ENCODE data around the gene ZMYND8.
A peak's percentile ranks its signal among the peaks of the same experiment; 100 is the strongest.
"Not testable (repeated sequence)": the region's sequence is repeated elsewhere in the genome, so short reads cannot be mapped to it uniquely, and the experiment has no call there.

ZMYND8 gene

DNA sequence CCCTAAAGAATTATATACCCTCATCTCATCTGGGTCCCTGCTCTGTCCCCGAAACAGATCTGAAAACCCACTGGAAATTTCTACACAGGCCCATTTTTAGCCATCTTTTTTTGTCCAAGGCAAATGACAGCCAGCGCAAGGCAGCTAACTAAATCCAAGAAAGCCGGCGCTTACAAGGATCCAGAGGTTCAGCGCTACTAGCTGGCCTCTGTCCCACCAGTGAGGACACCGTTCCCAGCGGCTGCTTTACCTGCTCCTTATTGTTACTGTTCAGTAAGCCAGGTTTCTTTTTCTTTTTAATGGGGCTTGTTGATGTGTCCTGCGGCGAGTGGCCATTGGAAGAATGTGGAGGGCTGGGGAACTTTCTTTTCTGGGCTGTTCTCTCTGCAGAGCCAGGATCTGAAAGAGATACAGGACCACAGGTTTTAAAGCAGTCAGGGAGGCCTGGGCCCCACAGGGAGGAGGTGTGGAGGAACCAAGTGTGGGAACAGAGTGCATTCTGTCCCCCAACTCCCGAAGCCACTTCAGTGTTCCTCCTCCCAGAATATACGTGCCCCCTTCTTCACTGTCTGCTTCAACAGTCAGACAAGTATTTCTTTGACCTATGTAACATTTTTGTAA, 46.6 kb downstream of the ZMYND8 start:
- 97% methylated on average over 9 of the region's 11 CpGs for WGBS
- Histone ChIP-seq H3K27ac (ENCODE audit: low read length, poor library complexity, severe bottlenecking) (peak overlapping the region; percentile 20), H2AK5ac (ENCODE audit: low read length, severe bottlenecking) (peak overlapping the region; percentile 47), H3K23ac (ENCODE audit: low read length in 2 of 2) (no peak overlapping the region), H4K91ac (ENCODE audit: low read length) (no peak overlapping the region), H3K18ac (ENCODE audit: low read depth in 1 of 2, low read length in 2 of 2) (peak overlapping the region in 1 of 2 experiments; percentile 48), H3K4me3 (ENCODE audit: insufficient read depth in 1 of 2, low read depth in 1 of 2, low read length in 2 of 2) (no peak overlapping the region), H2BK12ac (ENCODE audit: low read length in 2 of 2) (peak overlapping the region in 1 of 2 experiments; percentile 63), H2BK120ac (ENCODE audit: low read depth, low read length) (no peak overlapping the region), H2AFZ (ENCODE audit: low read depth, low read length) (no peak overlapping the region), H3K9me3 (ENCODE audit: control insufficient read depth, low read length) (no peaks in the 10 kb centered on the region), H3K9ac (ENCODE audit: low read length) (peak overlapping the region; percentile 1), H3K27me3 (ENCODE audit: control insufficient read depth in 1 of 2, insufficient read depth in 1 of 2, low read length in 2 of 2) (no peaks in the 10 kb centered on the region), H4K8ac (ENCODE audit: low read length) (peak overlapping the region; percentile 33), H3K4me2 (ENCODE audit: low read length, poor library complexity, severe bottlenecking) (no peak overlapping the region), H3K4me1 (ENCODE audit: control insufficient read depth, insufficient read depth, low read depth, low read length) (peaks cover 7% of the 10 kb centered on the region), H3K4ac (ENCODE audit: low read depth in 1 of 2, low read length in 2 of 2) (peak overlapping the region in 1 of 2 experiments; percentile 30), H2BK15ac (ENCODE audit: low read depth, poor library complexity, severe bottlenecking) (peak overlapping the region; percentile 4), H3K36me3 (ENCODE audit: control insufficient read depth in 1 of 2, insufficient read depth in 2 of 2, low read depth in 1 of 2, low read length in 2 of 2) (peaks cover 37 to 39% of the 10 kb centered on the region in 2 experiments), H3K14ac (ENCODE audit: low read length in 2 of 2) (no peak overlapping the region), H2BK5ac (ENCODE audit: low read depth, low read length, poor library complexity, severe bottlenecking) (no peak overlapping the region), H3K79me1 (replicated peaks; ENCODE audit: low read length, poor library complexity, severe bottlenecking) (peaks cover 35% of the 10 kb centered on the region)
- no peak for DNase-seq

DNA sequence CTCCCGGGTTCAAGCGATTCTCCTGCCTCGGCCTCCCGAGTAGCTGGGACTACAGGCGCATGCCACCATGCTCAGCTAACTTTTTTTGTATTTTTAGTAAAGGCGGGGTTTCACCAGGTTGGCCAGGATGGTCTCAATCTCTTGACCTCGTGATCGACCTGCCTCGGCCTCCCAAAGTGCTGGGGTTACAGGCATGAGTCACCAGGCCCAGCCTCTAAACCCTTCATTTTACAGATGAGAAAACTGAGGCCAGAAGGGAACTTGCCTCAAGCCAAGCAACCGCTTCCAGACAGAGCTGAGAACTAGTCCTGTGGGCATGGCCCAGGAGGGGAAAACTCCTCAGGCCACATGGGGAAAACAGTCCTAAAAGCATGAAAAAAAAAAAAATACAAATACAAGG, 47.1 kb downstream of the ZMYND8 start:
- H3K79me1 ChIP-seq (replicated peaks; ENCODE audit: low read length, poor library complexity, severe bottlenecking): peaks cover 39% of the 10 kb centered on the region
- peak overlapping the region; percentile 35 for H2AK5ac ChIP-seq (ENCODE audit: low read length, severe bottlenecking)
- DNase-seq: no peak
- peak overlapping the region; percentile 1 for H3K9ac ChIP-seq (ENCODE audit: low read length)
- no peak overlapping the region for H2BK5ac ChIP-seq (ENCODE audit: low read depth, low read length, poor library complexity, severe bottlenecking)
- H3K14ac ChIP-seq (ENCODE audit: low read length in 2 of 2): no peak overlapping the region
- no peak overlapping the region for H4K8ac ChIP-seq (ENCODE audit: low read length)
- no peak overlapping the region for H2BK12ac ChIP-seq (ENCODE audit: low read length in 2 of 2)
- no peak overlapping the region for H3K18ac ChIP-seq (ENCODE audit: low read depth in 1 of 2, low read length in 2 of 2)
- H3K27ac ChIP-seq (ENCODE audit: low read length, poor library complexity, severe bottlenecking): no peak overlapping the region
- no peak overlapping the region for H4K91ac ChIP-seq (ENCODE audit: low read length)
- H3K4ac ChIP-seq (ENCODE audit: low read depth in 1 of 2, low read length in 2 of 2): no peak overlapping the region
- no peak overlapping the region for H3K4me3 ChIP-seq (ENCODE audit: insufficient read depth in 1 of 2, low read depth in 1 of 2, low read length in 2 of 2)
- H3K36me3 ChIP-seq (ENCODE audit: control insufficient read depth in 1 of 2, insufficient read depth in 2 of 2, low read depth in 1 of 2, low read length in 2 of 2): peaks cover 42 to 44% of the 10 kb centered on the region in 2 experiments
- 97% methylated on average over 10 of the region's 10 CpGs for WGBS
- peaks cover 6% of the 10 kb centered on the region for H3K4me1 ChIP-seq (ENCODE audit: control insufficient read depth, insufficient read depth, low read depth, low read length)
- H3K4me2 ChIP-seq (ENCODE audit: low read length, poor library complexity, severe bottlenecking): no peak overlapping the region
- H3K27me3 ChIP-seq (ENCODE audit: control insufficient read depth in 1 of 2, insufficient read depth in 1 of 2, low read length in 2 of 2): no peaks in the 10 kb centered on the region
- H3K9me3 ChIP-seq (ENCODE audit: control insufficient read depth, low read length): no peaks in the 10 kb centered on the region
- no peak overlapping the region for H3K23ac ChIP-seq (ENCODE audit: low read length in 2 of 2)
- H2BK15ac ChIP-seq (ENCODE audit: low read depth, poor library complexity, severe bottlenecking): no peak overlapping the region
- H2BK120ac ChIP-seq (ENCODE audit: low read depth, low read length): no peak overlapping the region
- no peak overlapping the region for H2AFZ ChIP-seq (ENCODE audit: low read depth, low read length)

DNA sequence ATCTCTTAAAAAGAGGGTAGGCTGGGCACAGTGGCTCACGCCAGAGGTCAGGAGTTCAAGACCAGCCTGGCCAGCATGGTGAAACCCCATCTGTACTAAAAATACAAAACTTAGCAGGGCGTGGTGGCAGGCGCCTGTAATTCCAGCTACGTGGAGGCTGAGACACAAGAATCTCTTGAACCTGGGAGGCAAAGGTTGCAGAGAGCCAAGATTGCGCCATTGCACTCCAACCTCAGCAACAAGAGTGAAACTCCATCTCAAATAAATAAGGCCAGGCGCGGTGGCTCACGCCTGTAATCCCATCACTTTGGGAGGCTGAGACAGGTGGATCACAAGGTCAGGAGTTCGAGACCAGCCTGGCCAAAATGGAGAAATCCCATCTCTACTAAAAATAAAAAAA, 48.9 kb downstream of the ZMYND8 start:
- H3K18ac ChIP-seq (ENCODE audit: low read depth in 1 of 2, low read length in 2 of 2); H3K4me3 ChIP-seq (ENCODE audit: insufficient read depth in 1 of 2, low read depth in 1 of 2, low read length in 2 of 2); H4K91ac ChIP-seq (ENCODE audit: low read length); H2BK120ac ChIP-seq (ENCODE audit: low read depth, low read length); H3K4me1 ChIP-seq (ENCODE audit: control insufficient read depth, insufficient read depth, low read depth, low read length); H3K4me2 ChIP-seq (ENCODE audit: low read length, poor library complexity, severe bottlenecking); H2BK12ac ChIP-seq (ENCODE audit: low read length in 2 of 2); H4K8ac ChIP-seq (ENCODE audit: low read length); H2BK5ac ChIP-seq (ENCODE audit: low read depth, low read length, poor library complexity, severe bottlenecking); H3K9ac ChIP-seq (ENCODE audit: low read length); H3K27ac ChIP-seq (ENCODE audit: low read length, poor library complexity, severe bottlenecking); H3K23ac ChIP-seq (ENCODE audit: low read length in 2 of 2); H2AK5ac ChIP-seq (ENCODE audit: low read length, severe bottlenecking); DNase-seq; H3K4ac ChIP-seq (ENCODE audit: low read depth in 1 of 2, low read length in 2 of 2); H3K27me3 ChIP-seq (ENCODE audit: control insufficient read depth in 1 of 2, insufficient read depth in 1 of 2, low read length in 2 of 2); H3K9me3 ChIP-seq (ENCODE audit: control insufficient read depth, low read length); H2AFZ ChIP-seq (ENCODE audit: low read depth, low read length); H3K14ac ChIP-seq (ENCODE audit: low read length in 2 of 2): not testable (repeated sequence)
- WGBS: 98% methylated on average over 9 of the region's 9 CpGs
- Histone ChIP-seq H2BK15ac (ENCODE audit: low read depth, poor library complexity, severe bottlenecking) (peak overlapping the region; percentile 82), H3K36me3 (ENCODE audit: control insufficient read depth in 1 of 2, insufficient read depth in 2 of 2, low read depth in 1 of 2, low read length in 2 of 2) (peaks cover 43 to 61% of the 10 kb centered on the region in 2 experiments), H3K79me1 (replicated peaks; ENCODE audit: low read length, poor library complexity, severe bottlenecking) (peaks cover 46% of the 10 kb centered on the region)

DNA sequence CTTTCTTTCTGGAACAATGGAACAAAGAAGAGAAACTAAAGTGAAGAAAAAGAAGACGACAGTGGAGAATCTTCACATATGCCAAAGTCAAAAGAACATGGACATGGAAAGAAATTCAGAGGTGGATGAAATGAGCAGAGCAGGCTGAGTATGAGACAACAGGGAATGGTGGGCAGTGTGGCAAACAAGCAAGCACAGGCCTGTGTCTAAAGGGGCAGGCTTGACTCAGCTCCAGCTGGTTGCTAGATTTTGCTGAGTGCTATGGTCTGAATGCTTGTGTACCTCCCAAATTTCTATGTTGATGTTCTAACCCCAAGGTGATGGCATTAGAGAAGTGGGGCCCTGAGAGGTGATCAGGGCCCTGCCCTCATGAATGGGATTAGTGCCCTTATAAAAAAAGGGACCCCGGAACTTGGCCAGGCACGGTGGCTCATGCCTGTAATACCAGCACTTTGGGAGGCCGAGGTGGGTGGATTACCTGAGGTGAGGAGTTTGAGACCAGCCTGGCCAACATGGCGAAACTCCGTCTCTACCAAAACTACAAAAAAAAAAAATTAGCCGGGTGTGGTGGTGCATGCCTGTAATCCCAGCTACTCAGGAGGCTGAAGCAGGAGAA, 49.6 kb downstream of the ZMYND8 start:
- DNase-seq: no peak
- Histone ChIP-seq H2BK15ac (ENCODE audit: low read depth, poor library complexity, severe bottlenecking) (no peak overlapping the region), H2AFZ (ENCODE audit: low read depth, low read length) (no peak overlapping the region), H3K27ac (ENCODE audit: low read length, poor library complexity, severe bottlenecking) (no peak overlapping the region), H4K91ac (ENCODE audit: low read length) (no peak overlapping the region), H3K9ac (ENCODE audit: low read length) (peak overlapping the region; percentile 20), H3K4me1 (ENCODE audit: control insufficient read depth, insufficient read depth, low read depth, low read length) (peaks cover 3% of the 10 kb centered on the region), H2BK120ac (ENCODE audit: low read depth, low read length) (no peak overlapping the region), H3K9me3 (ENCODE audit: control insufficient read depth, low read length) (no peaks in the 10 kb centered on the region), H4K8ac (ENCODE audit: low read length) (no peak overlapping the region), H3K23ac (ENCODE audit: low read length in 2 of 2) (peak overlapping the region in 1 of 2 experiments; percentile 72), H3K4ac (ENCODE audit: low read depth in 1 of 2, low read length in 2 of 2) (peak overlapping the region in 1 of 2 experiments; percentile 55), H3K18ac (ENCODE audit: low read depth in 1 of 2, low read length in 2 of 2) (no peak overlapping the region), H3K27me3 (ENCODE audit: control insufficient read depth in 1 of 2, insufficient read depth in 1 of 2, low read length in 2 of 2) (no peaks in the 10 kb centered on the region), H2AK5ac (ENCODE audit: low read length, severe bottlenecking) (peak overlapping the region; percentile 51), H3K79me1 (replicated peaks; ENCODE audit: low read length, poor library complexity, severe bottlenecking) (peaks cover 43% of the 10 kb centered on the region), H2BK12ac (ENCODE audit: low read length in 2 of 2) (no peak overlapping the region), H3K4me2 (ENCODE audit: low read length, poor library complexity, severe bottlenecking) (no peak overlapping the region), H3K4me3 (ENCODE audit: insufficient read depth in 1 of 2, low read depth in 1 of 2, low read length in 2 of 2) (no peak overlapping the region), H3K14ac (ENCODE audit: low read length in 2 of 2) (peak overlapping the region in 1 of 2 experiments; percentile 74), H3K36me3 (ENCODE audit: control insufficient read depth in 1 of 2, insufficient read depth in 2 of 2, low read depth in 1 of 2, low read length in 2 of 2) (peaks cover 43 to 60% of the 10 kb centered on the region in 2 experiments), H2BK5ac (ENCODE audit: low read depth, low read length, poor library complexity, severe bottlenecking) (no peak overlapping the region)
- 92% methylated on average over 7 of the region's 7 CpGs for WGBS

Data from mesenchymal stem cell (in vitro differentiated cells and primary cell).